Stimulated activated CD4-positive, alpha-beta T cell treated with anti-CD3 and anti-CD28 coated beads, Interleukin-12 subunit alpha, Interleukin-12 subunit beta, amount 100 ng/mL, for 48 hours (primary cell): ENCODE results near the gene CNTD1.

Source experiments
- DNase-seq, 3 donors: peaks; one replicate each; pipeline ENCODE4 v3.0.0-alpha.2; 2020; ENCODE audit warnings: low read depth in 2 of 3, low spot score in 1 of 3

Gene CNTD1

GRCh38 chr17:42779304-42779935 lies 19.2 kb upstream of the CNTD1 start:
- DNase-seq: no peak

GRCh38 chr17:42779936-42780850 lies 18.5 kb upstream of the CNTD1 start, which contains the start of gene WNK4:
WNK4 (plus strand) TSS chr17:42780610; CDS start chr17:42780699, 89 bp downstream.
- DNase-seq: no peak

GRCh38 chr17:42780851-42781638 lies 17.6 kb upstream of the CNTD1 start:
- no peak for DNase-seq

- no peak for DNase-seq
These were observed 17.0 kb upstream of the CNTD1 start for GRCh38 chr17:42781639-42782165.

- no peak for DNase-seq
These were observed 16.2 kb upstream of the CNTD1 start for GRCh38 chr17:42782166-42783061.

- DNase-seq: no peak
These were observed 15.4 kb upstream of the CNTD1 start for GRCh38 chr17:42783062-42783790.

GRCh38 chr17:42783791-42784138 lies 14.9 kb upstream of the CNTD1 start:
- DNase-seq: no peak

GRCh38 chr17:42784409-42784808 lies 14.3 kb upstream of the CNTD1 start:
- no peak for DNase-seq

- no peak for DNase-seq
These were observed 13.7 kb upstream of the CNTD1 start for GRCh38 chr17:42784811-42785592.

- DNase-seq: no peak
These were observed 11.4 kb upstream of the CNTD1 start for GRCh38 chr17:42787266-42787665.

- no peak for DNase-seq
These were observed 6.7 kb upstream of the CNTD1 start for GRCh38 chr17:42791948-42792347.

- DNase-seq: no peak
These were observed 6.1 kb upstream of the CNTD1 start for GRCh38 chr17:42792545-42792944.

- DNase-seq: no peak
These were observed 3.6 kb upstream of the CNTD1 start for GRCh38 chr17:42795061-42795460.

- DNase-seq: no peak
These were observed 3.2 kb upstream of the CNTD1 start for GRCh38 chr17:42795465-42795864.

- DNase-seq: no peak
These were observed 2.4 kb upstream of the CNTD1 start for GRCh38 chr17:42796066-42796758.

- DNase-seq: no peak
These were observed 1.3 kb upstream of the CNTD1 start for GRCh38 chr17:42797067-42798007.

- DNase-seq: no peak
These were observed 664 bp upstream of the CNTD1 start for GRCh38 chr17:42798011-42798382.
